Measurements from ENCODE around the gene PRELID2.

GRCh38 chr5:145792840-145793239 is 42.3 kb downstream of the PRELID2 start:
- TF ChIP-seq, protein P1, sequence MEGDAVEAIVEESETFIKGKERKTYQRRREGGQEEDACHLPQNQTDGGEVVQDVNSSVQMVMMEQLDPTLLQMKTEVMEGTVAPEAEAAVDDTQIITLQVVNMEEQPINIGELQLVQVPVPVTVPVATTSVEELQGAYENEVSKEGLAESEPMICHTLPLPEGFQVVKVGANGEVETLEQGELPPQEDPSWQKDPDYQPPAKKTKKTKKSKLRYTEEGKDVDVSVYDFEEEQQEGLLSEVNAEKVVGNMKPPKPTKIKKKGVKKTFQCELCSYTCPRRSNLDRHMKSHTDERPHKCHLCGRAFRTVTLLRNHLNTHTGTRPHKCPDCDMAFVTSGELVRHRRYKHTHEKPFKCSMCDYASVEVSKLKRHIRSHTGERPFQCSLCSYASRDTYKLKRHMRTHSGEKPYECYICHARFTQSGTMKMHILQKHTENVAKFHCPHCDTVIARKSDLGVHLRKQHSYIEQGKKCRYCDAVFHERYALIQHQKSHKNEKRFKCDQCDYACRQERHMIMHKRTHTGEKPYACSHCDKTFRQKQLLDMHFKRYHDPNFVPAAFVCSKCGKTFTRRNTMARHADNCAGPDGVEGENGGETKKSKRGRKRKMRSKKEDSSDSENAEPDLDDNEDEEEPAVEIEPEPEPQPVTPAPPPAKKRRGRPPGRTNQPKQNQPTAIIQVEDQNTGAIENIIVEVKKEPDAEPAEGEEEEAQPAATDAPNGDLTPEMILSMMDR (IDR thresholded peaks at IDR 0.05; ENCODE audit: poor library complexity): no peak
- TF ChIP-seq EZH2phosphoT487 (IDR thresholded peaks at IDR 0.05; ENCODE audit: low read depth, severe bottlenecking, unreplicated experiment): no peak

All from hepatocyte (in vitro differentiated cells).